ENCODE data around the gene TSSK3.

TSSK3 gene

DNA sequence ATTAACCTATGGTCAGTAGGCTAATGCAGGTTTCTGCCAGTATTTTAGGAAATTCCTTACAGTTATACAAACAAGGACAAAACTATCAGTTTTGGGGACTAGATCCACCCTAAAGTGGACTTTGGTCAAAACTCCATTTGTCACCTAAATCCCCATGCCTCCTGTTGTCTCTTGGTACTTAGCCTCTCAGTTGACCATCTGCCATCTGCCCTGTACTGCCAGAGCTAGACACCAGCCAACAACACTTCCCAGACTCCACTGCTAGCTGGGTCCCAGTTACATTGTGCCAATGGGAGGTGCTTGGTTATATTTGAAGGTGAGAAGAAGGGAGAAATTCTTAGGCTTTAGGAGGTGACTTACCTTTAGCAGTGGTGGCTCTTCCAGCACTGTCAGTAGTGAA lies 48.9 kb downstream of the TSSK3 start:
- Histone ChIP-seq H3K36me3 (no peaks in the 10 kb centered on the region), H3K4me1 (ENCODE audit: control insufficient read depth in 1 of 2, insufficient read depth in 1 of 2, low read depth in 1 of 2, low read length in 1 of 2) (no peaks in the 10 kb centered on the region), H3K27ac (no peak overlapping the region), H3K4me3 (ENCODE audit: low read depth in 1 of 2, low read length in 1 of 2) (no peak overlapping the region), H3K27me3 (peaks cover 27% of the 10 kb centered on the region), H3K9me3 (no peaks in the 10 kb centered on the region)
- TF ChIP-seq CTCF (IDR thresholded peaks at IDR 0.05) = no peak

GRCh38 chr1:32413507-32414185 lies 51.3 kb downstream of the TSSK3 start:
- Histone ChIP-seq H3K36me3 (no peaks in the 10 kb centered on the region), H3K27ac (no peak overlapping the region), H3K4me3 (ENCODE audit: low read depth in 1 of 2, low read length in 1 of 2) (no peak overlapping the region), H3K27me3 (peaks cover 41% of the 10 kb centered on the region), H3K9me3 (no peaks in the 10 kb centered on the region), H3K4me1 (ENCODE audit: control insufficient read depth in 1 of 2, insufficient read depth in 1 of 2, low read depth in 1 of 2, low read length in 1 of 2) (no peaks in the 10 kb centered on the region)
- TF ChIP-seq CTCF (IDR thresholded peaks at IDR 0.05) = peak; percentile 64

Data from neutrophil (primary cell).